Left colon (tissue), 2 donors: Measurements from ENCODE around the gene MPO. TPM values are rescaled to one million over a fixed set of nuclear protein-coding genes. Genes with fewer than 3 reads are reported as not detected.
A peak's percentile ranks its signal among the peaks of the same experiment; 100 is the strongest.

ENCODE experiments used
- ATAC-seq: fragments of 200-7000 bp; cut with Tn5 transposase; one replicate; pipeline ENCODE4 v1.9.1; 2020; ENCODE audit warnings: mild to moderate bottlenecking, moderate library complexity
- DNase-seq, 2 donors: peaks; one replicate each; pipeline ENCODE4 v3.0.0-alpha.2; 2020
- intact Hi-C, 2 donors: fragments of 100-400 bp; cut with DNase I in 1 of 2; cut with micrococcal nuclease in 1 of 2; formaldehyde crosslinking; loops; one replicate each; pipeline versions ENCODE4 v1.11.2 to v1.14.0; 2022; cut with DNase I, micrococcal nuclease
- total RNA-seq, 2 donors: library from RNA; stranded (reverse); fragmentation: NEBNext Ultra II Directional; extraction: Animal tissue kit (Norgen Biotek cat#: 25700); gene quantifications; one replicate each; pipeline ENCODE4 v1.2.1, GENCODE V29; 2021
- donor health status: DM: no; HTN: no; CAD: no.
- donor health status: DM: yes; HTN: yes; CAD: no.

Gene MPO
- total RNA-seq, 2 donors from 2014 or later = 0.45 TPM; not detected in 1

DNA sequence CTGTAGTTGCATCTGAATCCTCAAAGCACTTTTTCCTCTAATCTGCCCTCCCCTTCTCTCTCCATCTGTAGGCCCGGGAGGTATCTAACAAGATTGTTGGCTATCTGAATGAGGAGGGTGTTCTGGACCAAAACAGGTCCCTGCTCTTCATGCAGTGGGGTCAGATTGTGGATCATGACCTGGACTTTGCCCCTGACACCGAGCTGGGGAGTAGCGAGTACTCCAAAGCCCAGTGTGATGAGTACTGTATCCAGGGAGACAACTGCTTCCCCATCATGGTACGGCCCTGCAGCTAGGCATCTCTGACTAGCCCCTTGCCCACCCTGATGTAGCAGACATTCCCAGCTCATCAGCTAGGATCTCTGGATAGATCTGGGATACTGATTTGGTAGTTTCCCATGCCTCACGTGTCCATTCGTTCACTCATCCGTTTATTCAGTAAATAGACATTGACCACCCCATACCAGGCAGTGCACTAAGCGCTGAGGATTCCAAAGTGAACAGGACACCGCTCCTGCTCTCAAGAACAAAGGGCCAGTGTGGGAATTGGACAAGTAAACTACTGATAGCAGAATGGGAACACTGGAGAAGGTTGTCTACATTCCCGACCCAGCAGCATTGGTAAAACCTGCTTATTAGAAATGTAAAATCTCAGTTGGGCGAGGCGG, 30.3 kb downstream of the MPO start:
- DNase-seq (no peak), ATAC-seq (no peak)
- intact Hi-C loops = no loop called here

DNA sequence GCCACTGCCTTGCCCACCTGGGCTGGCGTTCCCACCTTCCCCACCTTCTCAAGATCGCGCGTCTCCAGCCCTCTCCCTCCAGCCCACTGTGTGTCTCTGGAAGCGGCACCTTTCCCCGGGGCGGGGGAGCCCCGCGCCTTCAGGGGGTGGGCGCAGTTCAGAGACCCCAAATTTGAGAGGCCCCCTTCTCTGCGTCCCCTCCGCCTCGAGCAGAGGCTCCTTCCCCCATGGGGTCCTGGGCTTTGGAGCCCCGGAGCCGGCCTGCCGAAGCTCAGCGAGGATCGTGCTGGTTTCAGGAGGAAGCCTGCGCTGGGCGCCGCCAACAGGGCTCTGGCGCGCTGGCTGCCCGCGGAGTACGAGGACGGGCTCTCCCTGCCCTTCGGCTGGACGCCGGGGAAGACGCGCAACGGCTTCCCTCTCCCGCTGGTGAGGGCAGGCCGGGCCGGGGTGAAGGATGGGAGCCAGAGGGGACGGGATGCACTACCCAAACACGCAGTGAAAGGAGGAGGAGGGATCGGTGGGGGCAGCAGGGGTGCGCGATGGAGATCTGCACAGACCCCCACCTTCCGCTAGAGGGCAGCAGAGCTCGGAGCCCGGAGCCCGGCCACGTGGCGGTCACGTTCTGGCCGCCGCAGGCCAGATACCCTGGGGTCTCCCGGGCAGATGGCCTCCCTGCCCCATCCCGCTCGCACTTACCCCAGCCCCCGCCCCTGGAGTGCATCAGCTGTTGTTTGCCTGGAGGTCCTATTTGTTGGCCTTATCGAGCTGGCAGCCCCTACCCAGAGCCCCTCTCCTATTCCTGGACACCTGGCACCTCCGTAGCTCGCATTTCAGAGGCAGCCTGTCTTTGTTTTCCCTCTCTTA, 31.2 kb downstream of the MPO start:
- ATAC-seq (peak; percentile 88), DNase-seq (peak; percentile 35 to 63)
- intact Hi-C loops = no loop called here

DNA sequence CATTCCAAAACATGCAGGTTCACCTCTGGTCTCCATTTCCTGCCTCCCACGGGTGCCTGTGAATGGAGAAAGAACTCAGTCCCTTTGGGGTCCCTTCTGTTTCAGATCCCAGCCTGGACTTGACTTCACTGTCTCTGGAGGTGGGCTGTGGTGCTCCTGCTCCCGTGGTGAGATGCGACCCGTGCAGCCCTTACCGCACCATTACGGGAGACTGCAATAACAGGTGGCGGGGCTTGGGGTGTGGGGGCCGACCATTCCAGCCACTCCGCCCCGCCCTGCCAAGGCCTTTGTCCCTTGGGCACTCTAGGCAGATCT, 31.8 kb downstream of the MPO start:
- ATAC-seq (no peak), DNase-seq (no peak)
- intact Hi-C loops = no loop called here

DNA sequence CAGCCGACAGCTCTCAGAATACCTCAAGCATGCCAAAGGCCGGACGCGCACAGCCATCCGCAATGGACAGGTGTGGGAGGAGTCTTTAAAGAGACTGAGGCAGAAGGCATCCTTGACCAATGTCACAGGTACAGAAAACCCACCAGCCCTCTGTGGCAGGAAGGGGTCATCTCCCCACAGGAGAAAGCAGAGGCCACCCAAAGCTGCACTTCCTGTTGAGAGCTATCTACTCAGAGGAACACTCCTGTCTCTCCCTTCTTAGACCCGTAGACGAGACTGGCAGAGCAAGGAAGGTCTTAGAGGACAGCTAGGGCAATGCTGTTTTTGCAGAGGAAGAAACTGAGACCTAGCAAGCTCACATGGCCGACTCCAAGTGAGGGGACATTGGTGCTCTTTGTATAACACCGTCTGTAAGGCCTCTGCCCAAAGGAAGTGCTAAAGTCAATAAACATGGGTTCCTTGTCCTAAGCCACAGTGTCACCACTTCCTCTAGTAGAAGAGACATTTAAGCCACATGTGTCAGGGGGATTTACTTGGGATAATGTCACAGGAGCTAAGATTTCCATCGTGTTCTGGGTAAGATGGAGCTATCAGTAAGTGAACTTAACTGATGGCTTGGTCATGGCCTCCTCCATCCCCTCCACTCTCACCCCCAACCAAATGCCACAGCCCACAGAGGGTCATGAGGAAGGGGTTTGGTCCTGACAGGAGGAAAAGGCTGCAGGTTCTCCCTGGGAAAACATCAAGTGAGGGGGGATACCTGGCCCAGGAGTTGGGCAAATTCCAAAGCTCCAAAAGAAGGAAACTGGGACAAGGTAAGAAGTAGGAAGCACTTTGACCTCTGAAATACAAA, 33.0 kb downstream of the MPO start:
- DNase-seq (no peak), ATAC-seq (no peak)
- intact Hi-C loops = no loop called here

DNA sequence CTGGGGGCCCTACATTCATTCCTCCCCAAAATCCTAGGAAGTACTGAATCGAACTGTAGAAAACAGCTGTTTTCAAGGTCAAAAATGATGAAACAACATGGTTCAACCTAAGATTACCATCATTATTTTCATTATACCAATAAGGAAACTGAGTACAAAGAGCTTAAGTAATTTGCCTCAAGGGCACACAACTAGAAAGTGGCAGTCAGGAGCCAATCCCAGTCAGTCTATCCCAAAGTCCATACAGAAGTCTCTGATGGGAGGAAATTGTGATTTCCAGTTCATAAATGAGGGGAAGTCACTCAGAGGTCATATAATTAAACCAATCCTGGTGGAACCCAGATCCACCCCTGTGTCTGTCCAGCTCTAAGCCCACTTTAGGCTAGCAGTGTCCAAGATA, 34.0 kb downstream of the MPO start:
- ATAC-seq = no peak
- intact Hi-C loops = no loop called here
- DNase-seq = no peak

DNA sequence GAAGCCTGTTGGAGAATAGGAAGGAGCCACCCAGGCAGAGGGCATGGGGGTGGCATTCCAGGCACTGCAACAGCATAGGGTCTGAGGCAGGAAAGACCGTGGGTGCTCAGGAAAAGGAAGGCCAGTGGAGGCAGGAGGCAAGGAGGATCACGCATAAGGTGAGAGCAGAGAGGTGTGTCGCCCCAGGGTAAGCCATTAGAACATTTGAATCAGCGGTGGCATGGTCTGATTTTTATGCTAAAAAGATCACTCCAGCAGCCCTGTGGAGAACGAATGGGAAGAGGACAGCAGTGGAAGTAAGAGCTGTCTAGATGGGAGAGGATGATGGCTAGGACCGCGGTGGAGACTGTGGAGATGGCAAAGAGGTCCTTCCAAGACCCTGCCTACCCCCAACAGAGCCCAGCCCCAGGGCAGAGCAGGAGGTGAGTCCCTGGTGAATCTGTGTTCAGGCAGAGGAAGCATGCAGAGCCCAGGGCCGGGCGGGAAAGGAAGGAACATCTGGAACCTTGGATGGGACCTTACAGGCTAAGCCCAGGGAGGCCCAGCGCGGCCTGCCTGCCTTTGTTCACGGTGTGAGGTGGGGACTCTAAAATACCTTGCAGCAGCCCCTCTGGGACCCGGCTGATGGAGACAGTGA, 34.5 kb downstream of the MPO start:
- ATAC-seq = no peak
- DNase-seq = no peak
- intact Hi-C loops = no loop called here

DNA sequence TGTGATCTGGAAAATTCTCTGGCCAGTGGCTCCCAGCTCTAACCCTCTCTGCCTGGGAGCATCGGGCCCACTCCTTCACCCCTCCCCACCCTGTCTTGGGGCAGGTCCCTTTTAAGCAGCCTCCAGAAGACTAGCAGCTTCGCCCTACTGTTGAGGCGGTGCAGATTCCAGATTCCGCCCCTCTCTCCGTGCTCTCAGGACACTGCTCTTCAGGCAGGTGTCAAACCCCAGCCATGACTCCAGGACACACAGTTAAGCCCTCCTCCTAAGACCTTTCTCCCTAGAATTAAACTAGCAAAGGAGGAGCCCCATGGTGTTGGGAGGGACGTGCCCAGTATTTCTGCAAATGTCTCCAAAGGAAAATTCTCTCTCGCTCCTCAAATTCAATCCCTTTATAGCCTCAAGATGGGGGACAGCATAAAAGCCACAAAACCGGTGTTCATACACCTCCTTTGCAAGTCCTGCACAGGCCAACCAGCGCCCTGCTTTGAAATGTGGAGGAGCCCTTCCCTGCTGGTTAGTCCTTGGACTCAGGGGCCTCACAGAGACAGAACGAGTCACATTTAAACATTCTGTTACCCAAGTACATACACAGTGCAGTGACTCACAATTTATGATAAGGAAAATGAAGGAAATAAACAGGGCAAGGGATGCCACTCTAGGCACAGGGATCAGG, 35.2 kb downstream of the MPO start:
- ATAC-seq = no peak
- DNase-seq = no peak

DNA sequence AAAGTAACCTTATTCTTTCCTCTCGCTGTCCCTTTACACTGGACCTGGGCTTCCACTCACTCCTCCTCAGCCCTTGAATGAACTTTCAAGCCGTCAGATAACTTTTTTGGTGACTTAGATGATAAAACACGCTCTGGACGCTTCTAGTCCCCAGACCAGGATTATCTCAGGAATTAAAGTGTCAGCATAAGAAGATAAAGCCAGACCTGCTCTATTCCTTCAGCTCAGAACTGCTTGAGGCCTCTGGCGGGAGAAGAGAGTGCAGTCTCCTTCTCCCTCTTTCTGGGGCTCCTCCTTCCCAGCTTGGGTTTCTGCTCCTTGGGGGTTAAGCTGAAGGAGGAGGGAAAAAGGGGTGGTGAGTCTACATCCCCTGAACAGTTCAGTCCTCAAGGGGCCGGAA, 35.8 kb downstream of the MPO start:
- DNase-seq (no peak), ATAC-seq (no peak)
- intact Hi-C loops = no loop called here

More for the DNA sequence above, 35.2 kb downstream of the MPO start:
- intact Hi-C loops = no loop called here

DNA sequence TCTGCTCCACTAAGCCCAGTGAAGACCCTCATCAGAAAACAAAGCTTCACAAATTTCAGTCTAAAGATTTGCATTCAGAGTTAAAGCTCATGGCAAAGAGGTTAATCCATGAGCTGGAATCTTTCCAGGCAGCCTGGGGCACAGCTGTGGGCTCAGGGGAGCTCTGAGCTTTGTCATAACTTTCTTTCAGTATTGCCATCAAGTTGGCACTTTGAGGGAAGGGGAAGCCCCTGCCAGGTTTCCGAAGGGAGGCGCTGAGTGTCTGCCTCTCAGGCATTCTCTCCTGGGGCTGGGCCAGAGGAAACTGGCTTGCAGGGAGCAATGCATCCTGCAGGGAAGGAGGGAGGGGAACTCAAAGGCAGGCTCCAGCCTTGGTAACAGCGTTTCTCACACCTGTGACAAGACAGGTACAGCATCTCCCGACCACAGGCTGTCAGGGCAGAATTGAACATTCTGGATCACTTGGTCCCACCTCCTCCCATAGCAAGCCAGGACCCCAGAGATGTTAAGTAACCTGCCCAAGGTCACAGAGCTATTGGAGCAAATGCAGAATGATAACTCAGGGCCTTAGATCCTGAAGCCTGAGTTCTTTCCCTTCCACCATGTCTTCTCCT, 38.5 kb downstream of the MPO start:
- DNase-seq = no peak
- intact Hi-C loops = no loop called here
- no peak for ATAC-seq

DNA sequence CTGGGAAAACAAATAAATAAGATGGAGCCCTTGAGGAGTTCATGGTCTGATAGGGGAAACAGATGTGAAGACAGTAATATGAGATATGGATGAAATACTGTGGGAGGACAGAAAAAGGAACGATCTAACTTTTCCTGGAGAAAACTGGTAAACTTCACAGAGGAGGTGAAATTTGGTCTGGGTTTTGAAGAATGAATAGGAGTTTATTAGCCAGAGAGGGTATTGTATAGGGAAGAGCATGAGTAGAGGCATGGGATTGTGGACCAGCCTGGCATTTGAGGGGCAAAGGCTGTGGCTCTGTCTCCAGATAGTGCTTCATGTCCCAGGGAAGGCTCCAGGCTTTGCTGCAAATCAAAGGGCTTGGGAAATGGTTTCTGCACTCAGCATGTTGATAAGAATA, 40.7 kb downstream of the MPO start:
- DNase-seq (no peak), ATAC-seq (no peak)
- intact Hi-C loops = no loop called here

DNA sequence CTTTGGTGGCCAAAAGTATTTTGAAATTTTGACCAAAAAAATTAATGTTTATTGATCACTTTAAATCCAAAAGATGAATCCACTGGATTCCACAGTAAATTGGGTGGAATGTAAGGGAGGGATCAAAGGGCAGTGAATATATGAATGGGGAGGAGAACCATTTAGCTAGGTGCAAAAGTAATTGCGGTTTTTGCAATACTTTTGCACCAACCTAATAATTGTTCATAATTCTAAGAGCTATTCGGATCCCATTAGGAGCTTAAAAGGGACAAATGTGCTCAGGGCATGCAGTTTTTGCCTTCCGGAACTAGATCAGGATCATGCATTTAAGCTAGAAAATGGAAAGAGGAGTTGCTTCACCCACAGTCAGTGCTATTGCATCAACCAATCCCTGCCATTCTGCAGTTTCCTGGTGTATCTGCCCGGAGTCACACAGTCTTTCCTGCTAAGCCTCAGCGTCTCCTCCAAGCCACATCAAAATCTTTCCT, 42.5 kb downstream of the MPO start, which contains the start of gene LPO:
LPO (plus strand) TSS at position 438 of the 488 bp plus-strand sequence. CDS start 4,396 bp downstream, outside the sequence.
- intact Hi-C loops = no loop called here
- DNase-seq (no peak), ATAC-seq (no peak)

DNA sequence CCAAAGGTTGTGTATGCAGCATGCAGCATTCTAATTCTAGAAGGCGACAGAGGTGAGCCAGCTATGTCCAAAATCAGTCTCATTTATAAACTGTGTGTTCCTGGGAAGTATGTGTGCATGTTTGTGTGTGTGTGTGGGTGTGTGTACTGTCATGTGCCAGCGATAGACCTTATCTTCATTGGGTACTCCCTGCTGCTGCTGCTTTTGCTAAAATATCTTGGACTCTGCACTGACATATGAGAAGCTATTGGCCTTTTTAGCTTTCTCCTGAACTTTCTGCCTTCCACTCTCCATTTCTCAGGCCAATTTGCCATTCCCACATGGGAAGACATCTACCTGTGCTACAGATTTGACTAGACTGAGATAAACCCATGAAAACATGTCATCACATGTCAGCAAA, 44.3 kb downstream of the MPO start:
- no peak for ATAC-seq
- no peak for DNase-seq
- intact Hi-C loops = no loop called here

DNA sequence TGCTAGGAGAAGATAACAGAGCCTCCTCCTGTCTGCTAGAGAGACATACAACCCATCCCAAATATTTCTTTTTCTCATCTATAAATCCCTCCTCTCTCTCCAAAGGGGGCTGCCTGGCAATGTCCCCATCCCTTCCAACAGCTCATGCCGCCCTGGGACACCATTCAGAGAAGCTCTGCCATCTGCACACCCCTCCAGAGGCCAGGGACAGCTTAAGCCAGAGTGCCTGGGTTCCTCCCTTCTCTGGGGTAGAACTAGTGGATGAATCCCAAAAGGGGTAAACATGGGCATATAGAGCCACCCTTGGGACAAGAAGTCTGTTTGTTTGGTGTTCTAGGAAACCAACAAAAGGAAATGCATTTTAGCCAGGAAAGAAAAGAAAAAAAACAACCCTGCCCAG, 44.9 kb downstream of the MPO start:
- ATAC-seq = no peak
- DNase-seq = no peak

DNA sequence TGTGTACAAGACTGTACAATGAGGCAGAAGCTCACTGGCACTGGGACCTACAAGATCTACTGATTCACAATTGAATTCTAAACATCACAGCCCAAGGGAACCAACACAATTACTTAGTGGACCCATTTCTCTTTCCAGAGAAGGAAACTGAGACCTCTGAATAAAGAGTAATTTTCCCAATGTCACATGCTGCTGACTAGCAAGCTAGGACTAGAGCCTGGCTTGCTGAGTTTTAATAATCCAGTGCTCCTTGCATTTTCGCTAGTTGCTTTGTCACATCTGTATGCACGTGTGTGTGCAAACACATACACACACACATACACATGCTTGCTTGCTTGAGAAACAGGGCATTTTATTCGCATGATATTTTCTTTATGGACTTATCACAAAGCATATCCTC, 46.2 kb downstream of the MPO start:
- intact Hi-C loops = no loop called here
- DNase-seq (no peak), ATAC-seq (no peak)

More for the DNA sequence above, 44.9 kb downstream of the MPO start:
- intact Hi-C loops = no loop called here

DNA sequence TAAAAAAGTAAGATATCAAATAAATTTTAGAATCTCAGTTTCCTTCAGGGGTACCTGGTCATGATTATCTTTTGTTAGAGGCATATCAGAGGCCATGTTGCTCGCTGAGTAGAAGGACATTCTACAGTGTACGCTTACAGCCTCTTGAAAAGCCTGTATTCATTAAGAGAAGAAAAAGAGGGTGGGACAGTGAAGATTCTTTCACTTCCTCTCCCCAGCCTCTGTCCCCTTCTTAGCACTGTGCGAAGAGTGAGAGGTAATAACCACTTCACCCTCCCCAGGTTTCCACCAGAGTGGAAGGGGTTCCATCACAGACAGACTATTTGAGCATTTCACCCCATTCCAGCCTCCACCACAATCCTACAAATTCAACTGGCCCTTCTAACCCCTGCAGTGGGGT, 47.2 kb downstream of the MPO start:
- DNase-seq (no peak), ATAC-seq (no peak)
- intact Hi-C loops = no loop called here

DNA sequence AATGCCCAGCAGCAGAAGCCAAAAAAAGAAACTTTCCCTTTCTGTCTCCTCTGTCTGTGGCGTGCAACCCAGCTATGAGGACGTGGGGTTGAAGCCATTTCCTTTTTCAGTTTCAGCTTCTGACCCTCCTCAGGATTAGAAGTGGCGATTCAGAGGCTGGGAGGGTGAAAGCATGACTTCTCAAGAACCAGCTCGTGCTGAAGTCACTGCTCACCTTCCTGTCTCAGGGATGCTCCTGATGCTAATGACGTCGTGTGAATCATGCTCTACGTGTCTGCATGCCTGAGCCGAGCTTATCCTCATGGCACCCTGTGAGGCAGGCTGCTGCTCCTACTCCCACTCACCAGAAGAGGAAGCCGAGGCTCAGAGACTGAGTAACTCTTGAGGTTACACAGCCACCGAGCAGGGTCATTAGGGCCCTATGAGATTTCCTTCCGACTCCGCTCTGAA, 48.0 kb downstream of the MPO start:
- DNase-seq (no peak), ATAC-seq (no peak)
- intact Hi-C loops = no loop called here

DNA sequence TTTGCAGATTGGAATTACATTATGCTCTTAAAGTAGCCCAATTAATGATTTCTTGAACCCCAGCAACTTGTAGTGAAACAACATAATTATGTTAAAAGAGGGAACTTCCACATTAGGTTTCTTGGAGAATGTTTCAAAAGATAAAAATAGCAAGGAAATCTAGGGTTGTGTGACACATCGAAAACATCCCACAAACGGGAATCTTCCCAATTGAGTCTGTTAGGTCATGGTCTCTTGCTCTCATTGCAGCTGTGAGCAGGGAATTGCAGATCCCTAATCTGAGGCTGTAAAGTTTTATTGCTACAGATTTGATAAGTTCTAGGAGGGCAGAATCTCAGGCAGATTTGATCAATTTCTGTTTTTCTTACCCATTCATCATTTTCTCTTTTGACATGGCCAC, 49.1 kb downstream of the MPO start:
- intact Hi-C loops = no loop called here
- ATAC-seq (no peak), DNase-seq (no peak)

DNA sequence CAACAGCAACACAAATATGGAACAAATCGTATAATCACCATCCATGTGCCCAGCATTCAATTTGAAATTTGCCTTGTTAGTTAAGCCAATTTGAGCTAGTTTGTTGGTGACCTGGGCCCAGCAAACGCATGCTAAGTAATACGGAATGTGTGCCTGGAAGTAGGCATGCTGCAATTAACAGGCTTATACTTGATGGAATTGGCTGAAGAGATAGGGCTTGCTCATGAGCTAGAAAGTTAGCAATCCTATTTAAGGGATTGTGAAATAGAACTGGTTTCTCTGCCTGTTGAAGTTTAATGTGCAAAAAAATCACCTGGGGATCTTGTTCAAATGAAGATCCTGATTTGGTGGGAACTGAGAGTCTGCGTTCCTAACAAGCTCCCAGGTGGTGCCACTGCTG, 50.9 kb downstream of the MPO start:
- intact Hi-C loops = no loop called here
- ATAC-seq (no peak), DNase-seq (no peak)
